ENCODE measurements around the gene SUMO1. TPM values are rescaled to one million over a fixed set of nuclear protein-coding genes. Genes with fewer than 3 reads are reported as not detected.

The SUMO1 gene
- total RNA-seq, 2 experiments from 2014 or later, result 79.6 to 104 TPM

DNA sequence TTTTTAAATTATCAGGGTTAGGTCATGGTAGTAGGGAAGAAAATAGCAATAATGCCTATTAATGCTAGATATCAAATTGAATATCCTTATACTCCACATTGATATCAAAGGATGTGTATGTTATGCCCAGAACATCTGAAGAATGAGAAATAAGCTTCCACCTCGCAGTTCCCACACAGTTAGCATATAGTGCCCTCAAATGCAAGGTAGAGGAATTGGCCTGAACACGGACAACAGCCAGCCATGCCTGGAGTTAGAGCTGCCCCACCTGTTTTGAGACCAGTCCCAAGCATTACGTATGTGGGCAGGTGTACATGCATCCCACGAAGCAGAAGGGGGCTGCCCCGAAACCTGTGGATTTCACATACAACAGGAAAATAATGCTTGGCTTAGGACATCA, 79.6 kb downstream of the SUMO1 start:
- peaks cover 4% of the 10 kb centered on the region for H3K4me1 Mint-ChIP-seq
- no peak for DNase-seq
- no peaks in the 10 kb centered on the region for H3K36me3 Mint-ChIP-seq
- H3K27ac Mint-ChIP-seq, result no peak overlapping the region
- no peak overlapping the region for H3K4me3 Mint-ChIP-seq
- CTCF ChIA-PET, result no interaction called here
- H3K27me3 Mint-ChIP-seq, result peaks cover 6% of the 10 kb centered on the region
- no peak for ATAC-seq
- no peaks in the 10 kb centered on the region for H3K9me3 Mint-ChIP-seq (ENCODE audit: low read depth)

DNA sequence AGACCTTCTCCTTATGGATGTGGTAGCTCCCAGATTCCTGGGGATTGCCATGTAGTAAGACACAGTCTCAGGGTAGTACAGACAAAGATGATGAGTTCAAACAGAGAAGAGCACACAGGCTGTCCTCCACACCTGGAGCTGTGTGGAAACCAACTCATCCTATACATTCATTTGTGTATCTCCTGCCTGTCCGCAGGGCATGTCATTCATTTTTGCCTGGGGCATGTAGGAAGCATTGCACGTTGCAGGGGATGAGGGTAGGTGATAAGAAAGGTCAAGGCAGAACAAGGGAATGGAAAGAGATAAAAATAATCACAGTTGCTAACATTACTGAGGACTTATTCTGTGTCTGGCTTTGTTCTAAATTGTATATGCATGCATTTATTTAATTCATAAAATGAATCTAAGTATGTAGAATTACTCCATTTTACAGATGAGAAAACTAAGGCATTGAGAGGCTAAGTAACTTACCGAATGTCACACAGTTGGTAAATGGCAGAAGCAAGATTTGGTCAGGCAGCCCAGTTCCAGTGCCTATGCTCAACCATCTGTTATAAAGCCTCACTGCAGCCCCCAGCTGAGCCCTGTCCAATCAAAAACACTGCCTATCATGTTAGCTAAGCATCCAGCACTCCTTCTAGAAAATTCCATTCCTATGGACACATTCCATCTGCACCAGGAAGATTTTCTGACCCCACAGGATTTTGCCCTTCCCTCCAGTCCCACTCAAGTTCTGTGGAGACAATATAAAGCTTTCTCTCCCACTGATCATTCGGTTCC, 81.0 kb downstream of the SUMO1 start:
- DNase-seq, result no peak
- no peaks in the 10 kb centered on the region for H3K36me3 Mint-ChIP-seq
- CTCF ChIA-PET, result no interaction called here

More for the DNA sequence above, 81.0 kb downstream of the SUMO1 start:
- Mint-ChIP-seq H3K4me1 (peaks cover 4% of the 10 kb centered on the region), H3K27ac (no peak overlapping the region), H3K9me3 (ENCODE audit: low read depth) (no peaks in the 10 kb centered on the region), H3K27me3 (peaks cover 13% of the 10 kb centered on the region), H3K4me3 (no peak overlapping the region)
- no peak for ATAC-seq

Other genes starting within 250 kb of the SUMO1 start
- 1 to 10 TPM in 1 of 2 experiments, under 1 TPM in 1; 0.18 to 3.4 TPM for gene FZD7, start 204.7 kb downstream of the SUMO1 start, total RNA-seq
- gene KIAA2012, start 165.3 kb downstream of the SUMO1 start, total RNA-seq, result under 1 TPM in 1 of 2 experiments, not detected in 1; 0.05 TPM
- gene NOP58, start 27.2 kb upstream of the SUMO1 start, total RNA-seq, result 100 to 1,000 TPM; 121 to 143 TPM
- gene BMPR2, start 137.7 kb upstream of the SUMO1 start, total RNA-seq, result 10 to 100 TPM in 1 of 2 experiments, 1 to 10 TPM in 1; 8.8 to 10.2 TPM

All from activated CD8-positive, alpha-beta memory T cell treated with anti-CD3 and anti-CD28 coated beads, Interleukin-2, amount 10 ng/mL, durations not matched to agents 7 days and 5 days (primary cell).